Superior temporal gyrus (tissue), 1 donor: Measurements from ENCODE around the gene DHFR2.
"Not testable (repeated sequence)": the region's sequence is repeated elsewhere in the genome, so short reads cannot be mapped to it uniquely, and the experiment has no call there.

Experiments used
- DNase-seq: peaks from one replicate; pipeline ENCODE4 v3.0.0-alpha.2; 2016; ENCODE audit errors: extremely low spot score

DHFR2 gene

DNA sequence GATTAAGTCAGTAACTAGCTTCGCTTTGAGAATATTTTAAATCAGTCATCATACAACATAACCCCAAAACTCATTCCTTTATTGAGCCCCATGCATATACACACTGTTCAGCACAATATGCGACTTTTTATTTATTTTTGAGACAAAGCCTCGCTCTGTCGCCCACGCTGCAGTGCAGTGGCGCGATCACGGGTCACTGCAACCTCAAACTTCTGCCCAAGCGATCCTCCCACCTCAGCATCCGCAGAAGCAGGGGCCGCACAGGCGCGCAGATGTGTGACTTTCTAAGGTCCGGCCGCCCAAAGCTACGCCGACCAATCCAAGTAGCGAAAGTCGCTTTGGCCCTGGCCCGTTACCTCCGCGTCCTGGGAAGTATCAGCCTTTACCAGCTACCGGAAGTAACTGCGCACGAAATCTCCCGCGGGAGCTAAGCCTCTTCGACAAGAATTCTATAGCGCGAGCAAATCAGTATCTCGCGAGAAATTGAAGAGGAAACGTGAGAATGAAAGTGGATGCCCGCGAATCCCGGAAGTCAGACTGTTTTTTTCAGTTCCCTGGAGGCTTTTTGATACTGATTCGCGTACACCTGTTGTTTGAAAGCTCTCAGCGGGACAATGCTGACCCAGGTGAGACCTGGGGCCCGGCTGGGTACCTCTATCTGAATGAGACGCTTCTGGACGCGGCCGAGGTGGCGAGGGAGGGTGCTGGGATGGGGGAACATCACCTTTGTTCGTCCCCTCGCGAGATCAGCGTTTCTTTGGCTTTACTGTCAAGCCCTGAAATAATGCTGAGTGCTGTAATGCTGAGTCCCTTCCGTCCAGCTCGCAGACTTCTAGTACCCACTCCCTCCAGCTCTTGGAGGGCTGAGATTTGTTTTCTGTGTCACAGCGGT is at the start of gene DHFR2, which contains the start of gene NSUN3:
Gene DHFR2, minus strand, starts transcription at position 404 of the 892 bp plus-strand sequence. CDS start 1,405 bp downstream, outside the sequence.
Gene NSUN3, plus strand, starts transcription at position 549 of the 892 bp plus-strand sequence. Its CDS starts 66 bp downstream, at position 615.
- peak; percentile 94 for DNase-seq

DNA sequence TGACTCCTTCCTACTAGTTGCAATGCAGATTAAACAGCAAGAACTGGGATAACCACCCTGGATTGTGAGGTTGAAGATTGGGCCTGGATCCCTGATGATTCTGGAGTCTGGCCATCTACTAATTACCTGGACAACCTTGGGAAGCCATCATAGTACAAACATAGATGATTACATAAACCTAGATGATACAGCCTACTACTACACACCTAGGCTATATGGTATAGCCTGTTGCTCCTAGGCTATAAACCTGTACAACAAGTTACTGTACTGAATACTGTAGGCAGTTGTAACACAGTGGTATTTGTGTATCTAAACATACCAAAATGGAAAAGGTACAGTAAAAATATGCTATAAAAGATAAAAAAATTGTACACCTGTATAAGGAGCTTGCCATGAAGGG is 48.1 kb upstream of the DHFR2 start:
- DNase-seq = no peak

DNA sequence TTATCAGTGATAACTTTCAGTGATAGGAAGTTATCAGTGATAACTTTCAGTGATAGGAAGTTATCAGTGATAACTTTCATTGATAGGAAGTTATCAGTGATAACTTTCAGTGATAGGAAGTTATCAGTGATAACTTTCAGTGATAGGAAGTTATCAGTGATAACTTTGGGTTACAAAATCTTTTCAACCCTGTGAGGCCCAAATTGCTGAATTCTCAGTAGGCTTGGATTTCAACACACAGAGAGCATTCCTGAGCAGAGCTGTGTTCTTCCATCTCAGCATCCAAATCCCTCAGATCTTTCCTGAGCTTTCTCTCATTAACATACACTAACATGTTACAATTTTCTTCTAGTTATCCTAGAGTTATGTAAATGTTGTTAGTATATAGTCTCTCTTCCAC is 47.5 kb upstream of the DHFR2 start:
- not testable (repeated sequence) for DNase-seq

DNA sequence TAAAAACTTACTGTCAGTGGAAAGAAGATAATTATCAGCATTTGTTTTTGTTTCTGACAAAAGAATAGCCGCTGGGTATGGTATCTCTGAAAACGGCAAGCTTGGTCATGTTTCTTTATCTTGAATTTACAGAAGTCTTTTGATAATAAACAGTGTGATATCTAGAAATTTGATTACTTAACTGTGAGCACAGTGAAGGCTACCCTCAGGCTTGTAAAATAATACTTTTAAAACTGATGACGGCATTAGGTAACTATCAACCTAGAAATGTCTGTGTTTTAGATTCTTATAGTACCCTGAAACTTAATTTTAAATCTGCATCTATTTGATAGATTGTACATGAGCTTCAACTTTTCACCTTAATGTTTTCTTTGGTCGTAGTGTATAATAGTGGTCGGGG is 43.6 kb upstream of the DHFR2 start:
- DNase-seq = no peak

DNA sequence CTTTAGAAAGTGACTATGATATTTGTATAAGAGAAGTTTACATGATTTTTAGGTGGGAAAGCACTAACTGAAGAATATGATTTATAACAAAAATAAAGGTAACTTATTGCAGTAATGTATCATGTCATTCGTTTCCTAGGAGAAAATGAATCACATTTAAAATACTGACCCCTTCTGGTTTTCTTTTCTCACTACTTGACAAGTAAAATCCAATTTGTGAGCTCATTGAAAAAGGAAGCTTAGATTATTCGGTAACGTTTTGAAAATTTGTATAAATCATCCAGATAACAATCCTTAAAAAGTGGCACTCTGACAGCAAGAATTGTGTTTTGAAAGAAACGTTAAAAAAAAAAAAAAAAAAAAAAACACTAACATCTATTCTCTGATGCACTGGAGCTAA is 39.1 kb upstream of the DHFR2 start:
- no peak for DNase-seq

DNA sequence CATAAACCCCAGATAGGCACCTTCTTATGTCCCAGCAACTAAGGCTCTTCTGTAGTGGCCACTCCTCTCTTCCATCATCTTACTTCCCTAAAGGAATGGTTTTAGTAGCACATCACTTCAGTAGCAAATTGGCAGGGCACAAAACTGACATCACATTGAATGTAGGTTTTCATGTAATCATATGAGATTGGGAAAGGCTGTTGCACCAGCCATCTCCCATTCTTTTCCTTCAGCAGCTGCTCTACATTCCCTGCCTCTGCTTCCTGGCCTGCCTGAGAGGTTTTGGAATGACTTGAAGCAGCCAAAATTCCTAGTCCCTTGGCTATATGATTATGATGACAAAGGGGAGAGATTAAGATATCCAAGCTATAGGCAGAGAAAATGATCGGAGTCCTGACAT is 36.6 kb upstream of the DHFR2 start:
- no peak for DNase-seq

DNA sequence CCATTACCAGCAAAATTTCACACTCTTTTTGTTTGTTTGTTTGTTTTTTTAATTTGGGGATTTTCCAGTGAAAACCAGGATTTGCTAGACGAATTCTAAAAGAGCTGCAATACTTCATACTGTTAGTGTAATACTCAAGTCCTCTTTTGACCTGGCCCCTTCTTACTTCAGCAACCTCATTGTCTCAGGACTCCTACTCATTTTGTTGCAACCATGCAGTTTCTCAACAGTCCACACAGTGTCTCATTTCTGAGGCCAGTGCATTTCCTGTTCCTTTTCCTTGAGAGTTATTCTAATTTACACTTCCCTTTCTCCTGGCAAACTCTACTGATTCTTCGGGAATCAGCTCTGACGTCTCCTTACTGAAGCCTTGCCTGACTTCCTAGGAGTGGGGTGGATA is 35.7 kb upstream of the DHFR2 start:
- no peak for DNase-seq

DNA sequence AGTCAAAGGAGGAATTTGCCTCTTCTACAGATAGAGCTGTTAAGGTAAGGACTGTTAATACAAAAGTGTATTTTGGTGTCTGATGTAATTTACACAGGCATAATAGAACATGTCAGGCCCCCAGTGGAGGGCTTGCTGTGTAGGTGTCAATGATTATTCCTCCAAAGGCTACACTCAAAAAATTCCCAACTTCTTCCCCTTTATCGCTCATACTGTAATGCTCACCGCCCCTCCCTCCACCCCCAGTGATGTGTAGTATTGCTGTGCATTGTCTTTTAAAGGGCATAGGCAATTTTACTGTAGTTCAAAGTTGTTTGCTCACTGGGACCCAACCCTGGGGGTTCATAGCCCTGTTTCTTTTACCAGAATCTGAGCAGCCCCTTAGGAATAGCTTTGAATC is 32.4 kb upstream of the DHFR2 start:
- DNase-seq = no peak

DNA sequence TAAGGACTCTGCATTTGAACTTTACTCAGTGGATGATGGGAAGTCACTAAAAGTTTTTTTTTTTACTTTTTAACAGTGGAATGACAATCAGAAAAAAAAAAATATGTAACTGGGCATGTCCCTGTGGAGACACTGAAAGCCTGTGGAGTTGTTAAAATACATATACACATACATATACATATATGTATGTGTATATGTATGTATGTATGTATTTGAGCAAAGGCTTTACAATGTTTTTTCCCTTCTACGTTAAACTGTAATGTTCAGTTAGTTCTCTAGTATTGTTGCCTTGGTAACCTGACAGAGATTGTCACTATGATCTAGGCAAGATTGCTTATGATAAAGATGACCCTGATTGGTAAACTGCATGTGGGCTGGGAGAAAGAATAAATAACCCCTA is 30.4 kb upstream of the DHFR2 start:
- DNase-seq = no peak

DNA sequence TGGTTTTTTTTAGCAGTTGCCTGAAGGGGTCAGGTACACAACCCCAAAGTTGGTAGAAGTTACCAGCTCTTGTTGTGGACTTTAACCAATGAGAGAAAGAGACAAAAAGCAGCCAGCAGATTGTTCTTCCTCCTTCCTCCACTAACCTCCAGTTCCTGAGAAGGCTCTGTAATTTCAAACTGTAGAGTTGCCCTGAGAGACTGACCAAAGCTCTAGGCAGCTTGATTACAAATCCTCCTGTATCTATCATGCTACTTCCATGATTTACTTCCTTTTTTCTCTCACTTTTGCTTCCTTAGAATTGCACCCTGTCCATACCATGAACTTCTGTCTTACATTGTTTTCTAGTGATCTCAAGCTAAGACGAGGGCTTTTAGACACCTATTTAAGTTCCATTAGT is 29.4 kb upstream of the DHFR2 start:
- no peak for DNase-seq

DNA sequence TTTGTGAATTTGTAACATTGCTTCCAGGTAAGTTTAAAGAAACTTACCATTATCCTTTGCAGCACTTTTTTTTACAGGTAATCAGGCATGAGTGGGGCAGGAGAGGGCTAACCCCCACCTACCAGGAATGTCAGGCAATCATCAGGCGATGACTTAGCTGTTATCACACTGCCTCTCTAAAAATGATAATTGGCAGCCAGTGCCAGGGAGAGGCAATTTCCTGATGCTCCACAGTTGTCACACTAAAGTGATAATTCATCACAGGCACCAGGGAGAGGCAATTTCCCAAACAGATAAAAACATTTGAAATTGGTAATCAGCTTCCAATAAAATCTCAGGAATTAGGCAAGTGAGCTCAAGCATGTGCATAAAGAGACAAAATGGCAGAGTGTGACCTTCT is 26.4 kb upstream of the DHFR2 start:
- DNase-seq = no peak

DNA sequence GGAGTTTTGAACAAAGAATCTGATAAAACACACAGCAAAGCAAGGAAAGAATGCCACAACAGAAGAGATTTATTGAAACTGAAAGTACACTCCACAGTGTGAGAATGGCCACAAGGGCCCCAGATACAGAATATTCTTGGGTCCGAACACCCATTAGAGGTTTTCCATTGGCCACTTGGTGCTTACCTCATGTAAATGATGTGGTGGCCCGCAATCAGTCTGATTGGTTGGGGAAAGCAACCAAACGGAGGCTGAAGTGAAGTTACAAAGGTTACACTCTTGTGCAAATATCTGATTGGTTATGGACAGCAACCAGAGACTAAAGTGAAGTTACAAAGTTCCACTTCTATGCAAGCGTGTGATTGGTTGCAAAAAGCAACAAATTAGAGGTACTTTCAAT is 20.5 kb upstream of the DHFR2 start:
- DNase-seq = no peak

DNA sequence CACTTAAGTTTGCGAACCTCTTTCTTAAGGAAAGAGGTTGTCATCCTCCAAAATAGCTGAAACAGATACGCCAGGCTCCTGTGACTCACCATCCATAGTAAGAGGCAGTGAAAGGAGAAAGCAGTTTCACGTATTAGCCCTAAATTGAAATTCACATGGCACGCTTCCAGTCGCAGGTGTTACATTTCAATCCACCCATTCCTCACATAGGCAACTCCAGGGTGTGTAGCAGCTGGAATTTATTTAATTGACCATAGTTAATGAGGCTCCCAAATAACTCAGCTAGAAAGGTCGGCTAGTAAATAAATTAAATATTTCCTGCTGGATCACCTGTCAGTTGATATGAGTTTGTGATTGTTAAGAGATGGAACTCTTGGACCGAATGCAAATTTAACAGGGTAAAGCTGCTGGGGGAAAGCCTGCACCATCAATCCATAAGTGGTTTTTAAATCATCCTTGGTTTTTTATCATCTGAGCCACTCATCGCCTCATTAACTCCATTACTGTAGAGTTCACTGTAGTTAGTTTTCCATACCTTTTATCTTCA is 19.7 kb upstream of the DHFR2 start:
- no peak for DNase-seq

DNA sequence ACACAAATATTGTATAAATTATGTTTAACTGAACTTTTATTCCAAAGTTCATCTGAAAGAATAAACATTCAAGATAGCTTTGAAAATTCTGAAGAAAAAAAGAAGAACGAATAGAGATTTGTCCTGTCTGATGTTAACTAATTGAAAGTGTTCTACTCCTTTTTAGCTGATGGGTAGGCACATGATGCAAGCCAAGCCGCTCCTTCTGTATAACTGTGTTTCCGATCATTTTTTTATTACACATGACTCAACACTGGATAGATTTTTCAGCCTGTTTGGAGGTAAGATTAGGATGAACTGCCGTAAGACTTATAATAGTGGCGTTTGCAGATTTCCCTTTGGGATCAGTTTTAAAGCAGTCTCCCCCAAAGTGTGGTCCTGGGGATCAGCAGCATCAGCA is 19.2 kb upstream of the DHFR2 start:
- DNase-seq = no peak

DNA sequence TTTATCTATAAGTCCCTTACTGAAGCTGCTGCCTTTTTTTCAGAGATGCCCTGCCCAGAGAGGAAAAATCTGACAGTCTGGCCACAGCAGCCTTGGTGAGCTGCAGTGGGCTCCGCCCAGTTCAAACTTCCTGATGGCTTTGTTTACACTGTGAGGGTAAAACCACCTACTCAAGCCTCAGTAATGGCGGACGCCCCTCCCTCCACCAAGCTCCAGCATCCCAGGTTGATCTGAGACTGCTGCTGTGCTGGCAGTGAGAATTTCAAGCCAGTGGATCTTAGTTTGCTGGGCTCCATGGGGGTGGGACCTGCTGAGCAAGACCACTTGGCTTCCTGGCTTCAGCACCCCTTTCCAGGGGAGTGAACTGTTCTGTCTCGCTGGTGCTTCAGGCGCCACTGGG is 17.8 kb upstream of the DHFR2 start:
- not testable (repeated sequence) for DNase-seq

DNA sequence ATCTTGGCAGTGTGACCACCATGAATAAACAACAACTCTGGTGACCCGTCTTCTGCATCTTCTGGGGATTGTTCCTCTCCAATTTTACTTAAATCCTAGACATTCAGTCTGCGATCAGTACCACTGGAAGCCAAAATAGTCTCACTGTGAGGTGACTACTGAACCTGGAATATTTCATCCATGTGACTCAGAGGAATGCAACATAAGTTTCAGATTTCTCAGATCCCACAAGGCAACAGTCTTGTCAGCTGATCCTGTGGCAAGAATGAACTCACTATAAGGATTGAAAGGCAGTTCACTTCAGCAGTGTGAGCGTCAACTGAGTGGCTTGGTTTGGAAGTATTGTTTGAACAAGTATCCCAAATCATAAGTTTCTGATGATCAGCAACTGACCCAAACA is 13.3 kb upstream of the DHFR2 start:
- no peak for DNase-seq

DNA sequence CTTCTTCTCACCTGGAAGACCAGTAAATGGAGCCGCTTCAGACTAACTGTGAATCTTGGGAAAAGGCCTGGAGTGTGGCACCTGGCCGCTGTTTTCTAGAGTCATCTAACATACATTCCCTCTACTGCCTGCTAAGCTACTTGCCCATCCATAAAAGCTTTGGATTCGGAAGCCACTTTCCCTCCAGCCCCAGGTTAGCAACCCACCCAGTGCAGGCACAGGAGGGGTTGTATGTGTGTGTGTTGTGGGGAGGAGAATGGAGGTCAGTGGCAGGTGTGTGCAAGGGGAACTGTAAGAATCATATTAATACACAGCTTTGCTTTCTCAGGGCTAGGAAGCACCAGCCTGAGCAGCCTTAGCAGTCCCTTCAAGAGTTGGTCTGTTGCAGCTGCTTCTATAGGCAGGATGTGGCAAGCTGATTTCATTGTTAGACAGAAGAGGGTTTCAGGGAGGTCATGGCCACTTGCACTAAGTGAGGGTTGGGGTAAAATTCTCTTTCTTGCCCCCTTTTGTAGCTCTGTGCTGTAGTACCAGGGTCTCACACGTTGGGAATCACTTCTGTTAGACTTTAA is 9.1 kb upstream of the DHFR2 start:
- DNase-seq = no peak

DNA sequence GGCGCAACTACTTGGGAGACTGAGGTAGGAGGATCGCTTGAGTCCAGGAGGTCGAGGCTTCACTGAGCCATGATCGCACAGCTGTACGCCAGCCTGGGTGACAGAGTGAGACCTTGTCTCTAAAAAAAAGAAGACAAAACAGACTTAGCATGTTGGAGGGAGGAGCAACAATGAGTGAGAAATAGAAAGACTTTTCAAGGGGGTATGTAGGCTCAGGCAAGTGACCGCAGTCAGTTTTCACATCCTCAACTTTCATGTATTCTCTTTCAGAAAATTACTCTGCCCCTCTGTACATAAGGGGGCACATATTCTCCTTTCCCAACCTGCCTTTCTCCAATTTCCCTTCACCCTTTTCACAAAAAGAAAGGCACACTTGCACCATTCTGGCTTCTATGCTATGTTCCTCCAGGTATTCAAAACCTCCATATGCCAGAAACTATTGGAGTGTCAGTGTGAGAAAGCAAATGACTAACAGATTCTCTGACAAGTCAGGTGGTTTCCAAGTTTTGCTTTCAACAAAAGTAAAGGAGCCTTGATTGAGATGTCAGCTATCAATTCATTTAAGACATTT is 7.7 kb upstream of the DHFR2 start:
- DNase-seq = no peak

DNA sequence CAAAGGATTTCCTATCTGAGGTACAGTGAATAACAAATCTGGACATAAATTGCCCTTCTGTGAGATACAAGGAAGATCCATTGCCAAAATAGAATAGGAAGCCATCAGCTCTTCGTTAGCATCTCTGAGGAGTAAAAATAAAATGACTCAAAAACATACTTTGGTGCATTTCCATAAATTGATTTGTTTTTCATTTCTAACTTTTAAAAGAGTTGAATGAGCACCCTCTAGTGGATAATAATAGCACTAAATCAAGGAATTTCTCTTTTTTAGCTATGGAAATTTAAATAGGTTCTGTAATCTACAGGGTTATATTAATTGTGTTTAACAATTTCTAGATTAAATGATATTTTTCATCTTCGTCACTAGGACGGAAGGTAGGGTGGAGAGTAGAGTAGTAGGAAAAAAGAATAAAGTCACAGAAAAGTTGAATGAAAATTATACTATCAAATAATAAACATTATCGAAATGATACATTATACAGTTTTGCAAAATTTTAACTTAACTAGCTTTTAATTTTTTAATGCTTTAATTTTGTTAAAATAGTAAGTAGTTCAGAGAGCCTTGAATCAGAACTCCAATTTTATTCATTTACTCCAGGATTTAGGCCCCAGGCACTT is 6.6 kb upstream of the DHFR2 start:
- DNase-seq = peak; percentile 70

DNA sequence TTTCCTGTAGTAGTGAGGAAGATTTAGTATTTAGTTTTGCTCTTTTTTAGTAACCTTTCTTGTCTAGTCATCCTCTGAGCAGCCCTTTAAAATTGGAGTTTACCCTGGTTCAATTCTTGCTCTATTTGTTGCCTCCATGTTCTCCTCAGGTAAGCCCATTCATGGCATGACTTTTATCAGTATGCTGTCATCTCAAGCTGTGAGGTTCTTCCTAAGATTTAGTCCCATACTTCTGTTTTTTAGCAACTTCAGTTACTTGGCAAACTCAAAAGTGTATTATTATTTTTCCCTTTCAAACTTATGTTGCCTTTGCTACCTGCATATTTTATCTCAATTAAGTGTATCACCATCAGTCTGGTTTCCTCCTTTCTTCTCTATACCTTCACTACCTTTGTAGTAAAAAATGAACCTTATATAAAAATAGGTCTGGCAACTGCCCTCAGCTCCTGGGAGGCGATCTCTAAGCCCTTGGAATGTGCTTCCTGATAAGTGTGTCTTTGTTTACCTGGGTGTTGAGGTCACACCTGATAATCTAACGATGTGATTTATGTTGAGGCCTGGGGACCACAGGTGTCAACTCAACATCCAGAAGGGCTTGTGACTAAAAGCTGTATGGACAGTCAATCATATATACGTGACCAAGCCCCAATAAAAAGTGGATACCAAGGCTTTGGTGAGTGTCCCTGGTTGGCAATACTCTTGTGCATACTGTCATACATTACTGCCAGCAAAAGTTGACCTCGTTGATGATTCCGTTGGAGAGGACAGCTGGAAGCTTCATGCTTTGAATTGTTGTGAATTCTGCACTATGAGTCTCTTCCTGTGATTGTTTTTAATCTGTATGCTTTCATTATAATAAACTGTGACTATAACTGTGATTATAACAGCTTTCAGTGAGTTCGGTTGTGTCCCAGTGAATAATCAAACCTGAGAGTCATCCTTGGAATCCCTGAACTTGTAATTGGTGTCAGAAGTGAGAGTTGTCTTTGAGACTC is 4.1 kb upstream of the DHFR2 start:
- DNase-seq = no peak
